22Rv1 (cell line): Measurements from ENCODE around the gene SNAPIN.
A peak's percentile ranks its signal among the peaks of the same experiment; 100 is the strongest.

ENCODE experiments used
- CTCF ChIP-seq: fragments of 450-650 bp; IDR thresholded peaks from 2 replicates; pipeline ENCODE4 v1.5.1; 2017; ENCODE audit warnings: mild to moderate bottlenecking
- ZFX ChIP-seq: fragments of 450-650 bp; IDR thresholded peaks from 2 replicates; pipeline ENCODE4 v1.6.1; 2017; ENCODE audit warnings: antibody characterized with exemption, borderline replicate concordance

- TF ChIP-seq CTCF, result peak; percentile 75
- no peak for TF ChIP-seq ZFX
Observed at GRCh38 chr1:153617663-153618062, 40.8 kb upstream of the SNAPIN start.
